A204.1 (cell line): ENCODE measurements around the gene ARHGAP40.

Experiments
- FAIRE-seq: peaks from 2 replicates; lab custom pipeline; 2012; peaks lifted over from hg19 to GRCh38; lab: Jason Lieb, UNC

Gene ARHGAP40

GRCh38 chr20:38617830-38618196 lies 16.2 kb downstream of the ARHGAP40 start:
- FAIRE-seq: no peak

- FAIRE-seq: no peak
Measured at GRCh38 chr20:38620441-38620840, 18.8 kb downstream of the ARHGAP40 start.

- no peak for FAIRE-seq
Measured at GRCh38 chr20:38623061-38623460, 21.5 kb downstream of the ARHGAP40 start.

- FAIRE-seq: no peak
Measured at GRCh38 chr20:38624084-38624483, 22.5 kb downstream of the ARHGAP40 start.

- no peak for FAIRE-seq
Measured at GRCh38 chr20:38625896-38626295, 24.3 kb downstream of the ARHGAP40 start.

- no peak for FAIRE-seq
Measured at GRCh38 chr20:38626921-38627659, 25.5 kb downstream of the ARHGAP40 start.

- FAIRE-seq: no peak
Measured at GRCh38 chr20:38628580-38629470, 27.2 kb downstream of the ARHGAP40 start.

GRCh38 chr20:38629979-38630378 lies 28.4 kb downstream of the ARHGAP40 start:
- FAIRE-seq: no peak

GRCh38 chr20:38630727-38631126 lies 29.1 kb downstream of the ARHGAP40 start:
- no peak for FAIRE-seq

- FAIRE-seq: no peak
Measured at GRCh38 chr20:38631155-38632022, 29.8 kb downstream of the ARHGAP40 start.

GRCh38 chr20:38633577-38634093 lies 32.0 kb downstream of the ARHGAP40 start:
- no peak for FAIRE-seq

GRCh38 chr20:38635721-38636288 lies 34.2 kb downstream of the ARHGAP40 start:
- no peak for FAIRE-seq

- no peak for FAIRE-seq
Measured at GRCh38 chr20:38640521-38640920, 38.9 kb downstream of the ARHGAP40 start.

- no peak for FAIRE-seq
Measured at GRCh38 chr20:38642498-38642897, 40.9 kb downstream of the ARHGAP40 start.

- no peak for FAIRE-seq
Measured at GRCh38 chr20:38644588-38645260, 43.1 kb downstream of the ARHGAP40 start.

- no peak for FAIRE-seq
Measured at GRCh38 chr20:38645351-38645750, 43.7 kb downstream of the ARHGAP40 start.

GRCh38 chr20:38645980-38646858 lies 44.6 kb downstream of the ARHGAP40 start:
- no peak for FAIRE-seq

GRCh38 chr20:38649275-38649891 lies 47.8 kb downstream of the ARHGAP40 start:
- no peak for FAIRE-seq

GRCh38 chr20:38650010-38650409 lies 48.4 kb downstream of the ARHGAP40 start:
- no peak for FAIRE-seq

GRCh38 chr20:38651154-38651553 lies 49.5 kb downstream of the ARHGAP40 start:
- FAIRE-seq: no peak
